ENCODE measurements around the gene FLG2.

The FLG2 gene

GRCh38 chr1:152359906-152360305 lies at the start of gene FLG2:
FLG2 (minus strand) TSS chr1:152360006; CDS start chr1:152358884, 1,122 bp downstream.
- no peak for TF ChIP-seq YY1 (IDR thresholded peaks at IDR 0.05; ENCODE audit: low read depth)
- no peak for TF ChIP-seq MAX (IDR thresholded peaks at IDR 0.05)
- no peak for TF ChIP-seq CEBPB (IDR thresholded peaks at IDR 0.05)
- no peak for TF ChIP-seq CREB1 (IDR thresholded peaks at IDR 0.05; ENCODE audit: low read depth)
- no peak for TF ChIP-seq EGR1 (IDR thresholded peaks at IDR 0.05)
- no peak for TF ChIP-seq USF1 (IDR thresholded peaks at IDR 0.05)
- no peak for TF ChIP-seq TCF12 (IDR thresholded peaks at IDR 0.05; ENCODE audit: low read depth)
- TF ChIP-seq FOXM1 (IDR thresholded peaks at IDR 0.05; ENCODE audit: borderline replicate concordance, low read depth): no peak
- no peak for TF ChIP-seq ZBTB7A (IDR thresholded peaks at IDR 0.05; ENCODE audit: low read depth)
- TF ChIP-seq NFIC (IDR thresholded peaks at IDR 0.05): no peak

- TF ChIP-seq MAX (IDR thresholded peaks at IDR 0.05) (no peak), TCF12 (IDR thresholded peaks at IDR 0.05; ENCODE audit: low read depth) (no peak), REST (IDR thresholded peaks at IDR 0.05; ENCODE audit: low read depth) (no peak), FOXM1 (IDR thresholded peaks at IDR 0.05; ENCODE audit: borderline replicate concordance, low read depth) (no peak), ZBTB7A (IDR thresholded peaks at IDR 0.05; ENCODE audit: low read depth) (no peak), EP300 (IDR thresholded peaks at IDR 0.05; ENCODE audit: borderline replicate concordance) (no peak)
Observed at GRCh38 chr1:152408664-152409063, 48.9 kb upstream of the FLG2 start.

GRCh38 chr1:152398812-152399698 lies 39.2 kb upstream of the FLG2 start:
- no peak for TF ChIP-seq MAX (IDR thresholded peaks at IDR 0.05)
- peak; percentile 34; the same call in 1 of the 2 replicates for TF ChIP-seq RAD21 (IDR thresholded peaks at IDR 0.05; ENCODE audit: low read depth)
- no peak for TF ChIP-seq TAF1 (IDR thresholded peaks at IDR 0.05; ENCODE audit: low read depth)

GRCh38 chr1:152397474-152397873 lies 37.7 kb upstream of the FLG2 start:
- TF ChIP-seq TEAD4 (IDR thresholded peaks at IDR 0.05): no peak
- TF ChIP-seq CEBPB (IDR thresholded peaks at IDR 0.05): no peak
- no peak for TF ChIP-seq EP300 (IDR thresholded peaks at IDR 0.05; ENCODE audit: borderline replicate concordance)
- no peak for TF ChIP-seq MAX (IDR thresholded peaks at IDR 0.05)
- no peak for TF ChIP-seq ZBTB7A (IDR thresholded peaks at IDR 0.05; ENCODE audit: low read depth)
- no peak for TF ChIP-seq TCF12 (IDR thresholded peaks at IDR 0.05; ENCODE audit: low read depth)
- no peak for TF ChIP-seq NFIC (IDR thresholded peaks at IDR 0.05)
- TF ChIP-seq RAD21 (IDR thresholded peaks at IDR 0.05; ENCODE audit: low read depth): no peak
- no peak for TF ChIP-seq CREB1 (IDR thresholded peaks at IDR 0.05; ENCODE audit: low read depth)
- no peak for TF ChIP-seq YY1 (IDR thresholded peaks at IDR 0.05; ENCODE audit: low read depth)

GRCh38 chr1:152394151-152394550 lies 34.3 kb upstream of the FLG2 start:
- no peak for TF ChIP-seq TEAD4 (IDR thresholded peaks at IDR 0.05)
- TF ChIP-seq USF1 (IDR thresholded peaks at IDR 0.05): no peak
- TF ChIP-seq CEBPB (IDR thresholded peaks at IDR 0.05): no peak

- TF ChIP-seq TCF12 (IDR thresholded peaks at IDR 0.05; ENCODE audit: low read depth): no peak
Observed at GRCh38 chr1:152392909-152393308, 33.1 kb upstream of the FLG2 start.

GRCh38 chr1:152388889-152389288 lies 29.1 kb upstream of the FLG2 start:
- no peak for TF ChIP-seq NFIC (IDR thresholded peaks at IDR 0.05)
- TF ChIP-seq USF1 (IDR thresholded peaks at IDR 0.05): no peak
- TF ChIP-seq MAX (IDR thresholded peaks at IDR 0.05): no peak
- no peak for TF ChIP-seq TEAD4 (IDR thresholded peaks at IDR 0.05)
- no peak for TF ChIP-seq TCF12 (IDR thresholded peaks at IDR 0.05; ENCODE audit: low read depth)
- TF ChIP-seq EP300 (IDR thresholded peaks at IDR 0.05; ENCODE audit: borderline replicate concordance): no peak
- TF ChIP-seq FOXM1 (IDR thresholded peaks at IDR 0.05; ENCODE audit: borderline replicate concordance, low read depth): no peak
- no peak for TF ChIP-seq CREB1 (IDR thresholded peaks at IDR 0.05; ENCODE audit: low read depth)
- no peak for TF ChIP-seq EGR1 (IDR thresholded peaks at IDR 0.05)
- TF ChIP-seq ZBTB7A (IDR thresholded peaks at IDR 0.05; ENCODE audit: low read depth): no peak
- TF ChIP-seq YY1 (IDR thresholded peaks at IDR 0.05; ENCODE audit: low read depth): no peak
- TF ChIP-seq TAF1 (IDR thresholded peaks at IDR 0.05; ENCODE audit: low read depth): no peak
